Fibroblast of lung (primary cell): Measurements from ENCODE around the gene JAM2.

Source experiments
- EZH2 ChIP-seq: IDR thresholded peaks from 2 replicates; pipeline ENCODE4 v1.5.1; 2012; ENCODE audit warnings: low read length, control low read depth, mild to moderate bottlenecking; ENCODE audit errors: missing control alignments
- TF ChIP-seq, protein P1 (sequence below), 2 donors: IDR thresholded peaks in 1 of 2; conservative IDR thresholded peaks in 1 of 2; 1 replicate in 1 of 2; 2 replicates in 1 of 2; pipeline ENCODE4 v1.5.1; 2011 to 2012; ENCODE audit warnings: low read length in 2 of 2, control low read depth in 1 of 2, inconsistent platforms in 1 of 2, low read depth in 1 of 2, mild to moderate bottlenecking in 1 of 2

DNA sequence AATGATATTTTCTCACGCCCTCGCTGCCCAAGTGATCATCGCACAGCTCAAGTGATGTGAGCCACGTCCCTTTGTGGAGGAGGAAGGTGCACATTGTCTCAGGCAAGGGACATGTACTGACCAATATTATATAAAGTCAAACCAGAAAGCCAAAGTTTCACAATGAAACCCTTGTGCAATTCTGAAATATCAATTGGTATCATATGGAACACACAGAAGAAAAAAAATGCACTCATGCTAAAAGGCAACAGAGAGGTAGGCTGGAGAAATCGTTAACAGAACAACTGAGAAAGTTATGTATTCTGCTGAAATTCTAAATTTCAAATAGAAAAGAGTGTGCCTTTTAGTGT, 1.9 kb downstream of the JAM2 start:
- TF ChIP-seq, protein P1, sequence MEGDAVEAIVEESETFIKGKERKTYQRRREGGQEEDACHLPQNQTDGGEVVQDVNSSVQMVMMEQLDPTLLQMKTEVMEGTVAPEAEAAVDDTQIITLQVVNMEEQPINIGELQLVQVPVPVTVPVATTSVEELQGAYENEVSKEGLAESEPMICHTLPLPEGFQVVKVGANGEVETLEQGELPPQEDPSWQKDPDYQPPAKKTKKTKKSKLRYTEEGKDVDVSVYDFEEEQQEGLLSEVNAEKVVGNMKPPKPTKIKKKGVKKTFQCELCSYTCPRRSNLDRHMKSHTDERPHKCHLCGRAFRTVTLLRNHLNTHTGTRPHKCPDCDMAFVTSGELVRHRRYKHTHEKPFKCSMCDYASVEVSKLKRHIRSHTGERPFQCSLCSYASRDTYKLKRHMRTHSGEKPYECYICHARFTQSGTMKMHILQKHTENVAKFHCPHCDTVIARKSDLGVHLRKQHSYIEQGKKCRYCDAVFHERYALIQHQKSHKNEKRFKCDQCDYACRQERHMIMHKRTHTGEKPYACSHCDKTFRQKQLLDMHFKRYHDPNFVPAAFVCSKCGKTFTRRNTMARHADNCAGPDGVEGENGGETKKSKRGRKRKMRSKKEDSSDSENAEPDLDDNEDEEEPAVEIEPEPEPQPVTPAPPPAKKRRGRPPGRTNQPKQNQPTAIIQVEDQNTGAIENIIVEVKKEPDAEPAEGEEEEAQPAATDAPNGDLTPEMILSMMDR (conservative IDR thresholded peaks at IDR 0.05 in 1 of 2, IDR thresholded peaks at IDR 0.05 in 1 of 2; ENCODE audit: low read depth in 1 of 2, low read length in 2 of 2), result no peak
- TF ChIP-seq EZH2, result no peak
